Suprapubic skin (tissue), 3 donors: ENCODE results near the gene KIAA0586.

Experiments used
- POLR2A ChIP-seq, 2 donors: fragments of 450-650 bp; IDR thresholded peaks; one replicate each; pipeline ENCODE4 v1.6.1; 2017; ENCODE audit warnings: antibody characterized with exemption in 2 of 2, mild to moderate bottlenecking in 2 of 2, moderate library complexity in 2 of 2
- TF ChIP-seq, protein P1 (sequence below), 2 donors: fragments of 200-600 bp in 1 of 2; fragments of 450-650 bp in 1 of 2; sonication (generic) in 1 of 2; IDR thresholded peaks; one replicate each; pipeline ENCODE4 v1.5.1; 2016 to 2019; ENCODE audit warnings: antibody characterized with exemption in 2 of 2, mild to moderate bottlenecking in 1 of 2, moderate library complexity in 1 of 2

- TF ChIP-seq, protein P1, sequence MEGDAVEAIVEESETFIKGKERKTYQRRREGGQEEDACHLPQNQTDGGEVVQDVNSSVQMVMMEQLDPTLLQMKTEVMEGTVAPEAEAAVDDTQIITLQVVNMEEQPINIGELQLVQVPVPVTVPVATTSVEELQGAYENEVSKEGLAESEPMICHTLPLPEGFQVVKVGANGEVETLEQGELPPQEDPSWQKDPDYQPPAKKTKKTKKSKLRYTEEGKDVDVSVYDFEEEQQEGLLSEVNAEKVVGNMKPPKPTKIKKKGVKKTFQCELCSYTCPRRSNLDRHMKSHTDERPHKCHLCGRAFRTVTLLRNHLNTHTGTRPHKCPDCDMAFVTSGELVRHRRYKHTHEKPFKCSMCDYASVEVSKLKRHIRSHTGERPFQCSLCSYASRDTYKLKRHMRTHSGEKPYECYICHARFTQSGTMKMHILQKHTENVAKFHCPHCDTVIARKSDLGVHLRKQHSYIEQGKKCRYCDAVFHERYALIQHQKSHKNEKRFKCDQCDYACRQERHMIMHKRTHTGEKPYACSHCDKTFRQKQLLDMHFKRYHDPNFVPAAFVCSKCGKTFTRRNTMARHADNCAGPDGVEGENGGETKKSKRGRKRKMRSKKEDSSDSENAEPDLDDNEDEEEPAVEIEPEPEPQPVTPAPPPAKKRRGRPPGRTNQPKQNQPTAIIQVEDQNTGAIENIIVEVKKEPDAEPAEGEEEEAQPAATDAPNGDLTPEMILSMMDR (IDR thresholded peaks at IDR 0.05), result no peak
- no peak for TF ChIP-seq POLR2A (IDR thresholded peaks at IDR 0.05)
Observed at GRCh38 chr14:58466459-58466858, 38.9 kb downstream of the KIAA0586 start.
